Umbilical cord (tissue), 2 donors: ENCODE results near the gene RIMBP2. TPM values are rescaled to one million over a fixed set of nuclear protein-coding genes. Genes with fewer than 3 reads are reported as not detected.

Experiments
- DNase-seq: peaks from one replicate; pipeline ENCODE4 v3.0.0-alpha.2; 2015; ENCODE audit warnings: low spot score
- total RNA-seq: library from RNA; depleted of rRNA; stranded (reverse); fragments of >200 nt; gene quantifications from one replicate; pipeline ENCODE4 v1.2.3, GENCODE V29; 2014; ENCODE audit warnings: low replicate concordance; ENCODE audit not compliant: insufficient read depth

Gene RIMBP2
- total RNA-seq, 1 donor from 2014 or later, result 1.9 TPM

GRCh38 chr12:130508847-130509246 lies 207.3 kb downstream of the RIMBP2 start:
- no peak for DNase-seq

- no peak for DNase-seq
Observed at GRCh38 chr12:130508318-130508717, 207.8 kb downstream of the RIMBP2 start.

GRCh38 chr12:130506844-130507243 lies 209.3 kb downstream of the RIMBP2 start:
- no peak for DNase-seq

- no peak for DNase-seq
Observed at GRCh38 chr12:130504840-130505175, 211.3 kb downstream of the RIMBP2 start.

GRCh38 chr12:130504110-130504839 lies 211.8 kb downstream of the RIMBP2 start:
- no peak for DNase-seq

GRCh38 chr12:130501821-130502220 lies 214.3 kb downstream of the RIMBP2 start:
- no peak for DNase-seq

- no peak for DNase-seq
Observed at GRCh38 chr12:130500835-130501330, 215.2 kb downstream of the RIMBP2 start.

GRCh38 chr12:130499474-130499873 lies 216.6 kb downstream of the RIMBP2 start:
- no peak for DNase-seq

- DNase-seq, result no peak
Observed at GRCh38 chr12:130498589-130499385, 217.3 kb downstream of the RIMBP2 start.

GRCh38 chr12:130497991-130498390 lies 218.1 kb downstream of the RIMBP2 start:
- no peak for DNase-seq

- no peak for DNase-seq
Observed at GRCh38 chr12:130497321-130497720, 218.8 kb downstream of the RIMBP2 start.

- no peak for DNase-seq
Observed at GRCh38 chr12:130496516-130497120, 219.5 kb downstream of the RIMBP2 start.

- no peak for DNase-seq
Observed at GRCh38 chr12:130495156-130495555, 220.9 kb downstream of the RIMBP2 start.

GRCh38 chr12:130494736-130495135 lies 221.4 kb downstream of the RIMBP2 start:
- DNase-seq, result no peak

GRCh38 chr12:130493951-130494350 lies 222.1 kb downstream of the RIMBP2 start:
- no peak for DNase-seq

GRCh38 chr12:130491421-130492357 lies 224.4 kb downstream of the RIMBP2 start:
- DNase-seq, result no peak

GRCh38 chr12:130490674-130491073 lies 225.4 kb downstream of the RIMBP2 start:
- no peak for DNase-seq

- DNase-seq, result no peak
Observed at GRCh38 chr12:130489293-130489692, 226.8 kb downstream of the RIMBP2 start.

- DNase-seq, result no peak
Observed at GRCh38 chr12:130488358-130488710, 227.8 kb downstream of the RIMBP2 start.

- no peak for DNase-seq
Observed at GRCh38 chr12:130487636-130488357, 228.3 kb downstream of the RIMBP2 start.
